GM18526 (cell line): Measurements from ENCODE around the gene L3MBTL2.

Source experiments
- POLR2A ChIP-seq: IDR thresholded peaks from 3 replicates; pipeline ENCODE4 v1.6.1; 2011; ENCODE audit not compliant: insufficient read length; ENCODE audit errors: extremely low read depth

L3MBTL2 gene

DNA sequence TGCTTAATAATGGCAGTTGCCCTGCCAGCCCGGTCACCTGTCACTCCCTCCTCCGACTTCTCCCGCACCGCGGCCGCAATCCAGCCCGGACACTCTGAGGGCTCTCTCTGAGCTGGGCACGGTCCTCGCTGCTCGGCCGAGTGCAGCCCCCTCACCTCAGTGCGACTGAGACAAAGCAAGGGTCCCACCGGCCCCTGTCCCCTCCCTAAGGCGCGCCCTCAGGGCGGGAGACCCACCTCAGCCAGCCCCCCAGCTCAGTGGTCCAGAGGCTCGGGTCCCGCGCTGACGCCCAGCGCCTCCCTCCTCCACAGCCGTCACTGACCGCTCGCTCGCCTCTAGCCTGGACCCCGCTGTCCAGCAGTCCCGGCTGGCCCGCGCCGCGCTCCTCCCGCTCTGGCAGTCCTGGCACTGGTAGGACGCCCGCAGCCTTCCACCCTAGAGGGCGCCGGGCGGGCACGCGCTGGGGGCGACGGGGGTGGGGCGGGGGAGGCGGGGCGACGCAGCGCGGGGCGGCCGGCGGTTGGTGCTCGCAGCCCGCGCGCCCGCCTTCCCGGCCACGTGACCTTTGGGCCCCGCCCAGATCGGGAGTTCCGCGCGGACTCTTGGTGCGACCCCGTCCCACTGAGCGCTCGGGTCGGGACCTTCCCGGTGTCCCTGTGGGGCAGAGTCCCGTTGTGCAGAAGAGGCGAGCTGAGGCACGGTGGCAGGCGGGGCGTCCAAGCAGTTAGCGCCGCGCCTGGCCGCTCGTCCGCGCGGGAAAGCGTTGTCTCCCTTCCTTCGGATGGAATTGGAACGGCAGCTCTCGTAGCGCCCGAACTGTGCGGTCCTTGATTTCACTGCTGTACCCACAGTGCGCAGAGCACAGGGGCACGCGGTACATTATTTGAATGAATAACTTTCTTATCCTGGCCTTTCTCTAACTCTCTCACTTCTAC lies 7.8 kb upstream of the L3MBTL2 start:
- TF ChIP-seq POLR2A = no peak

DNA sequence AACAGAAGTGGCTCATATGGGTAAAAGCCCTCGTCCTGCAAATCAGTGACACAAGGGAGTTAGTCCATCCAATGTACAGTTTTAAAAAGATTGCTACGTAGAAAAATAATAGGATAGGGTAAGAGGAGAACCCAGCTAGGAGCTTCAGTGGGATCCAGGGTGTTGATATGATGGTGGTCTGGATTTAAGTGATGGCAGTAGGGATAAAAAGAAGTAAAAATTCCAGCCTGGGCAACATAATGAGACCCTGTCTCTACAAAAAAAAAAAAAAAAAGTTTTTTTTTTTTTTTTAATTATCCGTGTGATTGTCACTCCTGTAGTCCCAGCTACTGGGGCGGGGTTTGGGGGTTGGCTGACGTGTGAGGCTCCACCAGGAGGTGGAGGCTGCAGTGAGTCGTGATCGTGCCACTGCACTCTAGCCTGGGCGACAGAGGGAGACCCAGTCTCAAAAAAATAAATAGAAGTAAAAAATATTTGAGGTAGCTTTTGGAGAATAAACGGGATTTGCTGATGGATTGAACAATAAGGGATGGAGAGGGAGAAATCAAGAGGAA lies 7.0 kb upstream of the L3MBTL2 start:
- no peak for TF ChIP-seq POLR2A

DNA sequence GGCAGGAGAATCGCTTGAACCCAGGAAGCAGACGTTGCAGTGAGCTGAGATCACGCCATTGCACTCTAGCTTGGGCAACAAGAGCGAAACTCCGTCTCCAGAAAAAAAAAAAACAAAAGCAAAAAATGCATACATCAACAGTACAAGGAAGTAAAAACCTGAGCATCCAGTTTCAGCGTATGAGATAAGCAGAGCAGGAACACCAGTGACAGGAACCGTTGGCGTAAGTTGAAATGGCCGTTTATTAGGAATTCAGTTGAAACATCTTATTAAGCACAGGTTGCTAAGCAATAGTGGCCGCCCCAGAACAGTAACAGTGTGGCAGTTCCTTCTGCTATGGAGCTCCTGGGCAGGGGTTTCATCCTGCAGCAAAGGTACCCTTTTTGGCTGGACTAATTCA lies 4.0 kb upstream of the L3MBTL2 start:
- no peak for TF ChIP-seq POLR2A

DNA sequence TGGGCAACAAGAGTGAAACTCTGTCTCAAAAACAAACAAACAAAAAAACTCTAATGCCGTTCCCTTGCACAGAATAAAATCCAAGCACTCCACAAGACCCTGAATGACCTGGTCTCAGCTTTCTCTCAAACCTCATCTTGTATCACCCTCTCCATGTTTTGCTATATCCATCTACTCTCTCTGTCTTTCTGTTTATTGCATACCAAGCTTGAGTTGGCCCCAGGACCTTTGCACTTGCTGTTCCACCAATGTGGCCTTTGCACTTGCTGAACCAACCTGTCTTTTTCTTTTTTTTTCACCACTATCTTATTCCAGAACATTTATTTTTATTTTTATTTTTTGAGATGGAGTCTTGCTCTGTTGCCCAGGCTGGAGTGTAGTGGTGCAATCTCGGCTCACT lies 2.0 kb upstream of the L3MBTL2 start:
- no peak for TF ChIP-seq POLR2A

DNA sequence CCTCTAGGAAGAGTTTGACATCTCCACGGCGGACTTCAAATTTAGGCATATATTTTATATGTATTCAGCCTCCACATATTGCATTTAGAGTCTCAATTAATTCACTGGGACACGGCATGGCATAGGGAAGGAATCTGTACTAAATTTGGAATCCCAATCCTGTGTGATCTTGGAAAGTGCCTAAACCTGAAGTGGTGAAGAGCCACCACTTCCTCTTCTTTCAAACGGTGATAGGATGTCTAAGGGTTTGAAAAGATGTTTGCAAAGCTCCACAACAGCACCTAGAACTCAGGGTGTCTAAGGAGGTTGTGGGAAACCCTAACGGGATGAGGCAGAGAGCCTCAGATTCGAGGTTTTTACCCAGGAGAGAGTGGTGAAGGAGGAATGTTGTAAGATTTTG lies 1.0 kb upstream of the L3MBTL2 start:
- TF ChIP-seq POLR2A = no peak

DNA sequence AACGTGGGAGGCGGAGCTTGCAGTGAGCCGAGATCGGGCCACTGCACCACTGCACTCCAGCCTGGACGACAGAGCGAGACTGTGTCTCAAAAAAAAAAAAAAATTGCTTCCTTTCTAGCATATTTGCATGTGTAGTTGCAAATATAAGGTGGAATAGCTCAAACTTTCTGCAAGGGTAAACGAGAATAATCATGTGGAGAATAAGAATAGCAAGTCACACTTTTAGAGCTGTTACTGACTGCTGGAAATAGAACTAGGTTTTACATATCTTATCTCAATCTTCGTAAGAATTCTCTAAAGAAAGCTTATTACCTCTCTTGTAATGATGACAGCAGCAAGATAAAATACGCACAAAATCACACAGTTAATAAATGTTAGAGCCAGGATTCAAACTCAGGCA lies 1.6 kb downstream of the L3MBTL2 start:
- TF ChIP-seq POLR2A = no peak

GRCh38 chr22:41215409-41215808 lies 10.3 kb downstream of the L3MBTL2 start:
- no peak for TF ChIP-seq POLR2A

GRCh38 chr22:41215926-41216325 lies 10.8 kb downstream of the L3MBTL2 start:
- no peak for TF ChIP-seq POLR2A

DNA sequence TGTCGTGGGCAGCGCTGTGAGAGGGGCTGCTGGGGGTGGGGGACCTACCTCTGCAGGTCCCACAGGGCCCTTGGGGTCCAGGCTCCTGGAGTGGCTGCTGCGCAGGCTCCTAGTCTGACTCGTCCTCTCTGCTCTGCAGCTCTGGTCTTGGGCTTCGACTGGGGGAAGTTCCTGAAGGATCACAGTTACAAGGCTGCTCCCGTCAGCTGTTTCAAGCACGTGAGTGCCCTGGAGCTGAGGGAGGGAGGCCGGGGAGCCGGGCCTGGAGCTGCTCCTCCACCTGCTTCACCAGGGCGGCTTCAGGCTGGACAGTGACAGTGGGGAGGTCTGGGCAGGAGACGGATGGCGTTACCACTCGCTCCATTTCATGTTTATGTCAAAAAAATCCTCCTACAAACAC lies 11.9 kb downstream of the L3MBTL2 start:
- TF ChIP-seq POLR2A = no peak

DNA sequence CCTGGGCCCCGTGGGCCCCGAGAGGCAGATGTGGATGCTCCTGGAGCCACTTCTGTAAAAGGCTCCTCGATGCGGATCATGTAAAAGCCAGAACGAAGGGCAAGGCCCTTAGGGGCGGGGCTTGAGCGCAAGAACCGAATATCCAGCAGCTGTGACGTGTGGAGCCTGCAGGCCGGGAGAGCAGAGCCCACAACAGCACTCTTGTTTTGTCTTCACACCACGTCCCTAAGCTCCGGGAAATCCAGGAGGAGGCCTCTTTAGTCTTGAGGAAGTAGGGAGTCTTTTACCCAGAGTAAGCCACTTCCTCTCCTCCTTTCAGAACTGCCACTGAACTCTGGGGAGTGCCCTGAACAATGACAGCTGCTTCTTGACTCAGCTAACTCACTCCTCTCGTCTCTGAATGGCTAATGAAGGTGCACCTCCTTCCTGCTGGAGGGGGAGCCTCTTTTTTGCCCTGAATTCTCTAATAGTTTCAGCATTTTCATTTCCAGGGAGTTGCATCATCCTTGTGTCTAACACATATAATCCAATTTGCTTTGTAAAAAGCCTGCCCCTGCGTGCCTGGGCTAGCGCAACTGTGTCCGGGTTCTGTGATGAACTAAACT lies 12.5 kb downstream of the L3MBTL2 start:
- TF ChIP-seq POLR2A = no peak

- TF ChIP-seq POLR2A = no peak
Measured at GRCh38 chr22:41222846-41223507, 17.9 kb downstream of the L3MBTL2 start.

DNA sequence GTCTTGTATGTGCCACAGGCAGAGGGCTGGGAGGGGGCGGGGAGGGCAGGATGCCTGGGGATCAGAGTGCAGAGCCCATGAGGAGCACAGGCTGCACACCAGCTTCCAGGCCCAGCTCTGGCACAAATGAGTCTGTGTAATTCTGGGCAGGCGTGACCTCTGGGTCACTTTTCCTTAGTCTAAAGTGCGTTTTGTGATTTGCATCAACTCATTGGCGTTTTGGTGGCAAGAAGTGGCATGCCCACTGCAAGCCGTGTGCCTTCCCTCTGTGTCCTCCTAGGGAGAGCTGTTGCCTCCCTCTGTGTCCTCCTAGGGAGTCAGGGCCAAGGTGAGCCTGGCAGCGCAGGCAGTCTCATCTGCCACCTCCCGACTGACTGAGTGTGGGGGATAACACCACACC lies 18.4 kb downstream of the L3MBTL2 start:
- no peak for TF ChIP-seq POLR2A

DNA sequence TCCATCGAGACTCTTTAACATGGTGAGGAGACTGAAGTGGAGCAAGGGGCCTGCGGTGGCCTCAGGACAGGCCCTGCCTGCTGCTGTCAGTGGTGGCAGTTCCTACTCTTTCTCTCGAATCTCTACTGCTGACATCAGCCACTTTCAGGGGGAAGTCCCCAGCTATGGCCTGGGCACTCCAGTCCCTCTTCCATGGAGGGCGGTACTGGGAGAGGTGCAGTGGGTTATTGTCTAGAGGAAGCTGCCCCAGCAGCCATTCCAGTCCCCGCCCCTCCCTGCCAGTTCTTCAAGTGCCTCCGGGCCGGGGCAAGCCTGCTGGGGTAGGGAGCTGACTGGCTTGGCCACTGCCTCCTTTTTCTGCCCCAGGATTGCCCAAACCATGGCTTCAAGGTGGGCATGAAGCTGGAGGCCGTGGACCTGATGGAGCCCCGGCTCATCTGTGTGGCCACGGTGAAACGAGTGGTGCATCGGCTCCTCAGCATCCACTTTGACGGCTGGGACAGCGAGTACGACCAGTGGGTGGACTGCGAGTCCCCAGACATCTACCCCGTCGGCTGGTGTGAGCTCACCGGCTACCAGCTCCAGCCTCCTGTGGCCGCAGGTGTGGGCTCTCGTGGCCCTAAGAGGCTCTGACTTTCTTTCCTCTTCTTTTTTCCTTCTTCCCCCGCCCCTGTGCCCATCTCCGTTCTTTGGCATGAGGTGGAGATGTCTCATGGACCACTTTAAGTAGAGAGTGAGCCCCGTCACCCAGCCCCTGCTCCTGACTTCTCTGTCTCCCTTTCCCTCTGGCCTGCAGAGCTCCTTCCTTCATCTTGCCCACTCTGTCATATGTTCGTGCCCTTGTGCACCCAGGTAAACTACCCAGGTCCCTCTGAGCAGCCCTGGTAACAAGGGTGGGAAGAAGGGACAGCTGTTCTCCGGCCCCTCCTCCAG lies 21.9 kb downstream of the L3MBTL2 start:
- no peak for TF ChIP-seq POLR2A

GRCh38 chr22:41229215-41229614 lies 24.1 kb downstream of the L3MBTL2 start:
- no peak for TF ChIP-seq POLR2A
